ENCODE results near the gene CLIC4. TPM values are rescaled to one million over a fixed set of nuclear protein-coding genes. Genes with fewer than 3 reads are reported as not detected.

The CLIC4 gene
- total and polyA plus RNA-seq, 2 of the 8 experiments (the other 6 are each of a cell fraction or from before 2014, with no cell fraction given), result 77.5 to 293 TPM

DNA sequence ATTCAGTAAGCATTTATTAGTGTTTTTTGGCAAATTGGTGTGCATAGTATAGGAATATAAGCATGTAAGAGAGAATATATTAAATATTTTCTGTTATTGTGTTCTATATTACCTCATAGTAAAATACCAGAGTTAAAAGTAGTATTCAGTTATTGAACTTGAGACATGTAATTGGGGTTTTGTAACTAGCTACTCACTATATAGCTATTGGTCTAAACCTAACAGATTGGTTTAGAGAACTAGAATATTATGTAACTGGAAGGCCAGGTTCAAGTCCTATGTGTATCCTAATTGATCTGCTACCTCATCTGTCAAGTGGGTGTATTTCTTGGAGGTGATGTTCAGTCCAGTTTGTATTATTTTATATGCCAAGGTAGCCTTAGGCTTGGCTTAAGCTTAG lies 26.3 kb downstream of the CLIC4 start (continued):
- TF ChIP-seq CHD7 (IDR thresholded peaks at IDR 0.05; ENCODE audit: insufficient replicate concordance, low read length), result no peak
- no peak for TF ChIP-seq ASH2L (IDR thresholded peaks at IDR 0.05; ENCODE audit: low read length)
- TF ChIP-seq RBBP5 (IDR thresholded peaks at IDR 0.05; ENCODE audit: borderline replicate concordance, low read depth, low read length), result no peak
- TF ChIP-seq, protein P1, sequence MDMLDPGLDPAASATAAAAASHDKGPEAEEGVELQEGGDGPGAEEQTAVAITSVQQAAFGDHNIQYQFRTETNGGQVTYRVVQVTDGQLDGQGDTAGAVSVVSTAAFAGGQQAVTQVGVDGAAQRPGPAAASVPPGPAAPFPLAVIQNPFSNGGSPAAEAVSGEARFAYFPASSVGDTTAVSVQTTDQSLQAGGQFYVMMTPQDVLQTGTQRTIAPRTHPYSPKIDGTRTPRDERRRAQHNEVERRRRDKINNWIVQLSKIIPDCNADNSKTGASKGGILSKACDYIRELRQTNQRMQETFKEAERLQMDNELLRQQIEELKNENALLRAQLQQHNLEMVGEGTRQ (IDR thresholded peaks at IDR 0.05; ENCODE audit: low read length), result no peak
- TF ChIP-seq RXRA (IDR thresholded peaks at IDR 0.05; ENCODE audit: insufficient read depth, low read depth, low read length), result no peak
- TF ChIP-seq MAFK (IDR thresholded peaks at IDR 0.05; ENCODE audit: low read depth, low read length), result no peak
- no peak for TF ChIP-seq SIX5 (IDR thresholded peaks at IDR 0.05; ENCODE audit: low read depth, low read length)
- TF ChIP-seq HDAC6 (IDR thresholded peaks at IDR 0.05; ENCODE audit: low read depth, low read length), result no peak
- TF ChIP-seq SP2 (IDR thresholded peaks at IDR 0.05; ENCODE audit: low read length), result no peak
- no peak for TF ChIP-seq BRCA1 (IDR thresholded peaks at IDR 0.05; ENCODE audit: low read depth, low read length)
- no peak for TF ChIP-seq ZNF274 (IDR thresholded peaks at IDR 0.05; ENCODE audit: borderline replicate concordance, extremely low read depth, low read length)
- no peak for TF ChIP-seq CREB1 (IDR thresholded peaks at IDR 0.05)
